ENCODE measurements around the gene HABP4. TPM values are rescaled to one million over a fixed set of nuclear protein-coding genes. Genes with fewer than 3 reads are reported as not detected.

HABP4 gene
- polyA plus RNA-seq, 1 experiment, result 9.2 TPM

DNA sequence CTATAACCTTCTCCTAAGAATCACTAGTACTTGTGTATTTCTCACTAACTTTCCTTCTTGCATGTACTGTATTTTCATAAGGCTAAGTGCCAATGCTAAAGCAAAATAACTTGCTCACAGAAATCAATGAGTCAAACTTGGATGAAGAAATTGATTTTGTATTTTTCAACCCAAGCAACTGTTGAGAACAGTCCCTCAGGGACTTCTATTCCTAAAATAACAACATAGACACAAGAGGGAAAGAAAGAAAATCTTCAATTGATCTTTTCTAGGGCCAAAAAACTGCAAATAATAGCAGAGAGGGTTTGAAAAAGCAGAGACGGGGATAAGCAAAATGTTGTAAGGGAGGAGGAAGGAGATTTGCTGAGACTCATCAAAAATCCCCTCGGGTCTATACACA lies 69.8 kb downstream of the HABP4 start:
- POLR2A ChIA-PET, result no interaction called here
- no peaks in the 10 kb centered on the region for H3K27me3 ChIP-seq (ENCODE audit: control insufficient read depth, insufficient read depth, low read length)
- no peak overlapping the region for H3K4me3 ChIP-seq (ENCODE audit: low read depth, low read length)
- CTCF ChIA-PET, result interaction anchor here (0.9 to 1.5 kb wide), 2 partner anchors 16 to 147 kb away, joined by 3 to 4 read pairs; no protein-coding TSS in a partner anchor
- TF ChIP-seq, protein P1, sequence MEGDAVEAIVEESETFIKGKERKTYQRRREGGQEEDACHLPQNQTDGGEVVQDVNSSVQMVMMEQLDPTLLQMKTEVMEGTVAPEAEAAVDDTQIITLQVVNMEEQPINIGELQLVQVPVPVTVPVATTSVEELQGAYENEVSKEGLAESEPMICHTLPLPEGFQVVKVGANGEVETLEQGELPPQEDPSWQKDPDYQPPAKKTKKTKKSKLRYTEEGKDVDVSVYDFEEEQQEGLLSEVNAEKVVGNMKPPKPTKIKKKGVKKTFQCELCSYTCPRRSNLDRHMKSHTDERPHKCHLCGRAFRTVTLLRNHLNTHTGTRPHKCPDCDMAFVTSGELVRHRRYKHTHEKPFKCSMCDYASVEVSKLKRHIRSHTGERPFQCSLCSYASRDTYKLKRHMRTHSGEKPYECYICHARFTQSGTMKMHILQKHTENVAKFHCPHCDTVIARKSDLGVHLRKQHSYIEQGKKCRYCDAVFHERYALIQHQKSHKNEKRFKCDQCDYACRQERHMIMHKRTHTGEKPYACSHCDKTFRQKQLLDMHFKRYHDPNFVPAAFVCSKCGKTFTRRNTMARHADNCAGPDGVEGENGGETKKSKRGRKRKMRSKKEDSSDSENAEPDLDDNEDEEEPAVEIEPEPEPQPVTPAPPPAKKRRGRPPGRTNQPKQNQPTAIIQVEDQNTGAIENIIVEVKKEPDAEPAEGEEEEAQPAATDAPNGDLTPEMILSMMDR (IDR thresholded peaks at IDR 0.05; ENCODE audit: insufficient read depth, low read depth, low read length), result no peak
- DNase-seq (ENCODE audit: low read depth), result no peak
- H3K36me3 ChIP-seq (ENCODE audit: control insufficient read depth, insufficient read depth, low read length), result no peaks in the 10 kb centered on the region

DNA sequence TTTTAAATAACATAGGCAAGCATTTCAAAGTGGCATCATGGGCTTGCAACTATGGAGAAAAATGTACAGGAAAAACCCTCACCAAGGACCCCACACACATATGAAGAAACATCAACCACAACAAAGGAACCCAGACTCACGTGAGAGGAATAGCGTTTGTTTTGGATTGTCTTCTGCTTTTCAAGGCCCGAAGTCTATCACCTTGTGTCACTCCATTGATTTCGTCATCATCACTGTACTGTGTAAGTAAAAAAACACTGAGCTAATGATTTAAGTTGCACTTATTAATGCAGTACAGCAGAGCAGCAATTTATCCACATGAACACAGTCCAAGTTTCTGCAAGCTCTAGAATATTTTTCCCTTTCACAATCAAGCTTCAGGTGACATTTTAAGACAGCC lies 72.4 kb downstream of the HABP4 start:
- H3K27me3 ChIP-seq (ENCODE audit: control insufficient read depth, insufficient read depth, low read length), result no peaks in the 10 kb centered on the region
- no peaks in the 10 kb centered on the region for H3K36me3 ChIP-seq (ENCODE audit: control insufficient read depth, insufficient read depth, low read length)
- ChIA-PET CTCF (interaction anchor here (1.2 kb wide), 1 partner anchor 34 kb away, joined by 4 read pairs; no protein-coding TSS in a partner anchor), POLR2A (no interaction called here)
- TF ChIP-seq, protein P1 (IDR thresholded peaks at IDR 0.05; ENCODE audit: insufficient read depth, low read depth, low read length), result no peak
- DNase-seq (ENCODE audit: low read depth), result no peak
- H3K4me3 ChIP-seq (ENCODE audit: low read depth, low read length), result no peak overlapping the region

DNA sequence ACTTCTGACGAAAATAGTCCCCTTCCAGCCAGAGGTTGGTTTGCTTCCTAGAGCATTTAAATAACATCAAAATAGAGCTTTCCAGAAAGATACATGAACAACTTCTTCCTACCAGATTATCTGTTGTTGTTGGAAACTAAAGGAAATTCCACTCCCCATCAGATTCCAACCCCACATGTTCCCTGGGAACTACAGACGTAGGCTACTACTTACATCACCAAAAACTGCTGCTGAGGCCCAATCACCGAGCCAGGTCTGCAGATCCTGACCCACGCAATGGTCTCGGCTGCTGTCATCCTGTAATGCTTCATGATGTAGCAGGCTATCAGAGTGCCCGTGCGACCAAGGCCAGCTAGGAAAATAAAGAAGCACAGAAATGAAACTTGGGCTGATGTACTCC lies 73.4 kb downstream of the HABP4 start:
- no peaks in the 10 kb centered on the region for H3K36me3 ChIP-seq (ENCODE audit: control insufficient read depth, insufficient read depth, low read length)
- H3K27me3 ChIP-seq (ENCODE audit: control insufficient read depth, insufficient read depth, low read length), result no peaks in the 10 kb centered on the region
- CTCF ChIA-PET, result interaction anchor here (1.0 to 1.2 kb wide), 2 partner anchors 9 to 33 kb away, joined by 3 to 4 read pairs; no protein-coding TSS in a partner anchor
- H3K4me3 ChIP-seq (ENCODE audit: low read depth, low read length), result no peak overlapping the region
- DNase-seq (ENCODE audit: low read depth), result no peak
- POLR2A ChIA-PET, result no interaction called here
- TF ChIP-seq, protein P1 (IDR thresholded peaks at IDR 0.05; ENCODE audit: insufficient read depth, low read depth, low read length), result no peak

DNA sequence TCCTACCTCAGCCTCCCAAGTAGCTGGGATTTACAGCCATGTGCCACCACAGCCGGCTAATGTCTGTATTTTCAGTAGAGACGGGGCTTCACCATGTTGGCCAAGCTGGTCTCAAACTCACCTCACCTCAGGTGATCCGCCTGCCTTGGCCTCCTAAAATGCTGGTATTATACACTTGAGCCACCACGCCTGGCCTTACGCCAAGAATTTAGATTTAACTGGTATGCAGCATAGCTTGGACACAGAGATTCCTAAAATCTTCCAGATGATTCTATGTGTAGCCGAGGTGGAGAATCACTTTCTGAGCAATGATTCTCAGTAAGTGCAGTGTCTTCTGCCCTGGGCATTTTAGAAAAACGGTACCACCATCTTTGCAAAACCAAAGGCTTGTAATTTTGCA lies 74.1 kb downstream of the HABP4 start:
- ChIA-PET CTCF (interaction anchor here (0.9 kb wide), 1 partner anchor 14 kb away, joined by 4 read pairs; no protein-coding TSS in a partner anchor), POLR2A (no interaction called here)
- no peak for DNase-seq (ENCODE audit: low read depth)

DNA sequence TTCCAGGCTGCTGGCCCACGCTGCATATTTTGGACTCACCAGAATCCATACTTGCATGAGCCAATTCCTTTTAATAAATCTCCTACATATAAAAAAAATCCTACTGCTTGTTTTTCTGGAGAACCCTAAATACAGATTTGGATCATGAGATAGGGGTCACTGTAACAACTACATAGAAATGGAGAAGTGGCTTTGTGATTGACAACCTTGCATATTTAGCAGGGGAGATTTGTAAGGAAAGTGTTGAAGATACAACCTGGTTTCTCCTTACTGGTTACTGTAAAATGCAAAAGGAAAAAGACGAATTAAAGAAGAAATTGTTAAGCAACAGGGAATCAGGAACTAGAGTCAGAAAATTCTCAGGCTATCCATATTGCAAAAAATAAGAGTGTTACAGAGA lies 74.8 kb downstream of the HABP4 start:
- no peak for DNase-seq (ENCODE audit: low read depth)
- ChIA-PET POLR2A (no interaction called here), CTCF (interaction anchor here (0.9 kb wide), 1 partner anchor 14 kb away, joined by 4 read pairs; no protein-coding TSS in a partner anchor)
- Histone ChIP-seq H3K36me3 (ENCODE audit: control insufficient read depth, insufficient read depth, low read length) (no peaks in the 10 kb centered on the region), H3K4me3 (ENCODE audit: low read depth, low read length) (no peak overlapping the region), H3K27me3 (ENCODE audit: control insufficient read depth, insufficient read depth, low read length) (no peaks in the 10 kb centered on the region)
- TF ChIP-seq, protein P1 (IDR thresholded peaks at IDR 0.05; ENCODE audit: insufficient read depth, low read depth, low read length), result no peak

More for the DNA sequence above, 74.1 kb downstream of the HABP4 start:
- Histone ChIP-seq H3K4me3 (ENCODE audit: low read depth, low read length) (no peak overlapping the region), H3K27me3 (ENCODE audit: control insufficient read depth, insufficient read depth, low read length) (no peaks in the 10 kb centered on the region), H3K36me3 (ENCODE audit: control insufficient read depth, insufficient read depth, low read length) (no peaks in the 10 kb centered on the region)
- TF ChIP-seq, protein P1 (IDR thresholded peaks at IDR 0.05; ENCODE audit: insufficient read depth, low read depth, low read length), result no peak

Data from BJ (cell line).